Stomach (tissue), 4 donors: ENCODE measurements around the gene TIMM8B.
"Not testable (repeated sequence)": the region's sequence is repeated elsewhere in the genome, so short reads cannot be mapped to it uniquely, and the experiment has no call there.

ENCODE experiments used
- CTCF ChIP-seq, 7 experiments: fragments of 450-650 bp in 4 of 7; fragments of 200-600 bp in 3 of 7; sonication (generic) in 3 of 7; IDR thresholded peaks; one replicate each; pipeline ENCODE4 v1.5.1; 2016 to 2019; ENCODE audit warnings: antibody characterized with exemption in 7 of 7, control low read depth in 2 of 7, mild to moderate bottlenecking in 1 of 7
- EP300 ChIP-seq: sonication (generic); formaldehyde crosslinking; IDR thresholded peaks from one replicate; pipeline ENCODE4 v1.6.1; 2017; ENCODE audit warnings: antibody characterized with exemption
- POLR2A ChIP-seq, 4 donors: fragments of 450-650 bp; IDR thresholded peaks; one replicate each; pipeline ENCODE4 v1.6.1; 2016; ENCODE audit warnings: antibody characterized with exemption in 4 of 4, control low read depth in 2 of 4, mild to moderate bottlenecking in 1 of 4, moderate library complexity in 1 of 4
- POLR2AphosphoS5 ChIP-seq, 3 donors: sonication (generic); formaldehyde crosslinking; IDR thresholded peaks; one replicate each; pipeline ENCODE4 v1.6.1; 2016; ENCODE audit warnings: antibody characterized with exemption in 3 of 3

GRCh38 chr11:112095302-112095701, 8.7 kb upstream of the TIMM8B start:
- not testable (repeated sequence) for TF ChIP-seq CTCF (IDR thresholded peaks at IDR 0.05); POLR2A (IDR thresholded peaks at IDR 0.05); POLR2AphosphoS5 (IDR thresholded peaks at IDR 0.05); EP300
